HG03354 (cell line): ENCODE results near the gene BNIP3.

Source experiments
- ATAC-seq: cut with Tn5 transposase; IDR thresholded peaks from one replicate; pipeline ENCODE4 v1.9.1; 2021; ENCODE audit warnings: mild to moderate bottlenecking; ENCODE audit not compliant: unreplicated experiment, poor library complexity, severe bottlenecking

Gene BNIP3

GRCh38 chr10:131979821-131980270, 1.9 kb downstream of the BNIP3 start:
- no peak for ATAC-seq

GRCh38 chr10:131979336-131979735, 2.4 kb downstream of the BNIP3 start:
- ATAC-seq, result no peak

- no peak for ATAC-seq
Measured at GRCh38 chr10:131978851-131979250, 2.9 kb downstream of the BNIP3 start.

GRCh38 chr10:131978366-131978765, 3.4 kb downstream of the BNIP3 start:
- no peak for ATAC-seq

- ATAC-seq, result no peak
Measured at GRCh38 chr10:131977323-131978096, 4.2 kb downstream of the BNIP3 start.

GRCh38 chr10:131975796-131976195, 5.9 kb downstream of the BNIP3 start:
- no peak for ATAC-seq

GRCh38 chr10:131975003-131975402, 6.7 kb downstream of the BNIP3 start:
- no peak for ATAC-seq

GRCh38 chr10:131974034-131974817, 7.5 kb downstream of the BNIP3 start:
- ATAC-seq, result no peak

GRCh38 chr10:131973160-131973951, 8.4 kb downstream of the BNIP3 start:
- ATAC-seq, result no peak

GRCh38 chr10:131972474-131973071, 9.2 kb downstream of the BNIP3 start:
- no peak for ATAC-seq

- no peak for ATAC-seq
Measured at GRCh38 chr10:131971591-131971990, 10.1 kb downstream of the BNIP3 start.

- ATAC-seq, result no peak
Measured at GRCh38 chr10:131970946-131971345, 10.8 kb downstream of the BNIP3 start.

- no peak for ATAC-seq
Measured at GRCh38 chr10:131968949-131969348, 12.8 kb downstream of the BNIP3 start.

GRCh38 chr10:131964298-131964697, 17.4 kb downstream of the BNIP3 start:
- no peak for ATAC-seq

- ATAC-seq, result no peak
Measured at GRCh38 chr10:131963811-131964210, 17.9 kb downstream of the BNIP3 start.

- ATAC-seq, result no peak
Measured at GRCh38 chr10:131963350-131963749, 18.4 kb downstream of the BNIP3 start.

- ATAC-seq, result no peak
Measured at GRCh38 chr10:131961777-131962662, 19.7 kb downstream of the BNIP3 start.

- ATAC-seq, result no peak
Measured at GRCh38 chr10:131961047-131961776, 20.5 kb downstream of the BNIP3 start.
